ENCODE data around the gene KIF6.
A peak's percentile ranks its signal among the peaks of the same experiment; 100 is the strongest.

KIF6 gene

GRCh38 chr6:39319621-39320362, 405.4 kb downstream of the KIF6 start:
- no peak for DNase-seq (ENCODE audit: low spot score)

- DNase-seq (ENCODE audit: low spot score) = no peak
Observed at GRCh38 chr6:39317256-39317655, 408.0 kb downstream of the KIF6 start.

GRCh38 chr6:39314273-39314795, 410.9 kb downstream of the KIF6 start, which contains the start of gene KCNK17:
Gene KCNK17, minus strand, starts transcription at chr6:39314419. Its CDS starts 99 bp downstream, at chr6:39314320.
- no peak for DNase-seq (ENCODE audit: low spot score)

- no peak for DNase-seq (ENCODE audit: low spot score)
Observed at GRCh38 chr6:39313526-39314272, 411.5 kb downstream of the KIF6 start.

GRCh38 chr6:39312912-39313525, 412.2 kb downstream of the KIF6 start:
- DNase-seq (ENCODE audit: low spot score) = no peak

GRCh38 chr6:39310542-39310941, 414.7 kb downstream of the KIF6 start:
- no peak for DNase-seq (ENCODE audit: low spot score)

- peak; percentile 93 for DNase-seq (ENCODE audit: low spot score)
Observed at GRCh38 chr6:39309942-39310531, 415.2 kb downstream of the KIF6 start.

GRCh38 chr6:39307462-39307861, 417.7 kb downstream of the KIF6 start:
- no peak for DNase-seq (ENCODE audit: low spot score)

GRCh38 chr6:39304951-39305350, 420.3 kb downstream of the KIF6 start:
- DNase-seq (ENCODE audit: low spot score) = no peak

- no peak for DNase-seq (ENCODE audit: low spot score)
Observed at GRCh38 chr6:39303425-39304153, 421.6 kb downstream of the KIF6 start.

- DNase-seq (ENCODE audit: low spot score) = peak; percentile 92
Observed at GRCh38 chr6:39302669-39303424, 422.4 kb downstream of the KIF6 start.

- DNase-seq (ENCODE audit: low spot score) = no peak
Observed at GRCh38 chr6:39302011-39302410, 423.2 kb downstream of the KIF6 start.

- DNase-seq (ENCODE audit: low spot score) = peak; percentile 44
Observed at GRCh38 chr6:39301606-39302005, 423.6 kb downstream of the KIF6 start.

GRCh38 chr6:39300739-39301138, 424.5 kb downstream of the KIF6 start:
- no peak for DNase-seq (ENCODE audit: low spot score)

- DNase-seq (ENCODE audit: low spot score) = no peak
Observed at GRCh38 chr6:39298061-39298460, 427.1 kb downstream of the KIF6 start.

GRCh38 chr6:39296745-39297640, 428.2 kb downstream of the KIF6 start:
- DNase-seq (ENCODE audit: low spot score) = no peak

GRCh38 chr6:39295611-39296011, 429.6 kb downstream of the KIF6 start:
- no peak for DNase-seq (ENCODE audit: low spot score)

GRCh38 chr6:39294899-39295298, 430.3 kb downstream of the KIF6 start:
- no peak for DNase-seq (ENCODE audit: low spot score)

GRCh38 chr6:39294133-39294532, 431.1 kb downstream of the KIF6 start:
- no peak for DNase-seq (ENCODE audit: low spot score)

GRCh38 chr6:39292637-39293036, 432.6 kb downstream of the KIF6 start:
- no peak for DNase-seq (ENCODE audit: low spot score)

All from GM03348 (cell line).